HEK293 (cell line): ENCODE results near the gene YY2.

ENCODE experiments used
- CTCF ChIA-PET: fragments of 350-600 bp; formaldehyde crosslinking; extraction: SDS; loops from one replicate; lab custom pipeline; 2021; ENCODE audit warnings: antibody characterized with exemption; lab: Yijun Ruan, JAX
- POLR2A ChIA-PET: fragments of 300-600 bp; formaldehyde crosslinking; extraction: SDS; loops from one replicate; lab custom pipeline; 2020; ENCODE audit warnings: antibody characterized with exemption, inconsistent platforms; lab: Yijun Ruan, JAX
- H3K27ac ChIP-seq: fragments of 200-500 bp; sonication (Bioruptor generic); 2 replicates; pipeline ENCODE4 v1.5.1; 2014; ENCODE audit warnings: low read depth, low read length, control low read depth, inconsistent platforms; ENCODE audit errors: extremely low read depth
- H3K36me3 ChIP-seq, 2 experiments: fragments of 200-500 bp in 1 of 2; sonication (Bioruptor generic) in 1 of 2; 1 replicate in 1 of 2; 2 replicates in 1 of 2; pipeline ENCODE4 v1.5.1; 2014 to 2017; ENCODE audit warnings: inconsistent platforms in 2 of 2, low read length in 2 of 2; ENCODE audit not compliant: control insufficient read depth in 2 of 2, insufficient read depth in 1 of 2
- H3K4me1 ChIP-seq: fragments of 200-500 bp; sonication (Bioruptor generic); 2 replicates; pipeline ENCODE4 v1.5.1; 2014; ENCODE audit warnings: mild to moderate bottlenecking, low read length, inconsistent platforms; ENCODE audit not compliant: control insufficient read depth, insufficient read depth
- H3K4me3 ChIP-seq: 2 replicates; pipeline ENCODE4 v1.5.1; 2011; ENCODE audit warnings: low read depth, mild to moderate bottlenecking, control low read depth, low read length, moderate library complexity
- H3K9me3 ChIP-seq: fragments of 200-500 bp; sonication (Bioruptor generic); 2 replicates; pipeline ENCODE4 v1.5.1; 2014; ENCODE audit warnings: low read depth, low read length, inconsistent platforms; ENCODE audit not compliant: control insufficient read depth, insufficient read depth
- FEZF1 ChIP-seq: fragments of 450-650 bp; formaldehyde crosslinking; IDR thresholded peaks from 2 replicates; pipeline ENCODE4 v1.5.1; 2016; ENCODE audit warnings: missing biosample characterization, missing genetic modification characterization
- GLIS2 ChIP-seq: fragments of 450-650 bp; formaldehyde crosslinking; IDR thresholded peaks from 2 replicates; pipeline ENCODE4 v1.5.1; 2016; ENCODE audit warnings: missing biosample characterization, missing genetic modification characterization
- KLF1 ChIP-seq: fragments of 450-650 bp; formaldehyde crosslinking; IDR thresholded peaks from 2 replicates; pipeline ENCODE4 v1.5.1; 2016; ENCODE audit warnings: missing biosample characterization, missing genetic modification characterization
- KLF17 ChIP-seq: fragments of 450-650 bp; formaldehyde crosslinking; IDR thresholded peaks from 2 replicates; pipeline ENCODE4 v1.5.1; 2016; ENCODE audit warnings: missing biosample characterization, missing genetic modification characterization
- KLF8 ChIP-seq: fragments of 450-650 bp; formaldehyde crosslinking; IDR thresholded peaks from 2 replicates; pipeline ENCODE4 v1.5.1; 2016; ENCODE audit warnings: missing biosample characterization, missing genetic modification characterization
- PATZ1 ChIP-seq: fragments of 450-650 bp; formaldehyde crosslinking; IDR thresholded peaks from 2 replicates; pipeline ENCODE4 v1.5.1; 2016; ENCODE audit warnings: missing biosample characterization, missing genetic modification characterization
- PRDM10 ChIP-seq: fragments of 450-650 bp; formaldehyde crosslinking; IDR thresholded peaks from 2 replicates; pipeline ENCODE4 v1.5.1; 2016; ENCODE audit warnings: missing biosample characterization, missing genetic modification characterization
- SETDB1 ChIP-seq: IDR thresholded peaks from one replicate; pipeline ENCODE4 v1.6.1; 2017; ENCODE audit warnings: mild to moderate bottlenecking, low read length, moderate library complexity, mixed read lengths; ENCODE audit not compliant: insufficient read length
- SP7 ChIP-seq: fragments of 450-650 bp; formaldehyde crosslinking; IDR thresholded peaks from 2 replicates; pipeline ENCODE4 v1.5.1; 2016; ENCODE audit warnings: missing biosample characterization, missing genetic modification characterization
- TRIM28 ChIP-seq: IDR thresholded peaks from 2 replicates; pipeline ENCODE4 v1.6.1; 2011; ENCODE audit warnings: low read length, control low read depth, borderline replicate concordance
- YY1 ChIP-seq: fragments of 450-650 bp; formaldehyde crosslinking; IDR thresholded peaks from 2 replicates; pipeline ENCODE4 v1.5.1; 2018; ENCODE audit warnings: missing biosample characterization, missing genetic modification characterization
- ZBTB17 ChIP-seq: fragments of 450-650 bp; formaldehyde crosslinking; IDR thresholded peaks from 2 replicates; pipeline ENCODE4 v1.5.1; 2016; ENCODE audit warnings: missing biosample characterization, missing genetic modification characterization
- ZBTB8A ChIP-seq: fragments of 450-650 bp; formaldehyde crosslinking; IDR thresholded peaks from 2 replicates; pipeline ENCODE4 v1.5.1; 2016; ENCODE audit warnings: missing biosample characterization, missing genetic modification characterization
- ZEB2 ChIP-seq: fragments of 450-650 bp; formaldehyde crosslinking; IDR thresholded peaks from 2 replicates; pipeline ENCODE4 v1.5.1; 2016; ENCODE audit warnings: missing biosample characterization, missing genetic modification characterization
- ZNF155 ChIP-seq: fragments of 450-650 bp; formaldehyde crosslinking; IDR thresholded peaks from 2 replicates; pipeline ENCODE4 v1.5.1; 2016; ENCODE audit warnings: missing biosample characterization, missing genetic modification characterization
- ZNF211 ChIP-seq: fragments of 450-650 bp; formaldehyde crosslinking; IDR thresholded peaks from 2 replicates; pipeline ENCODE4 v1.5.1; 2016; ENCODE audit warnings: low read depth, missing biosample characterization, missing genetic modification characterization
- ZNF24 ChIP-seq: fragments of 450-650 bp; formaldehyde crosslinking; IDR thresholded peaks from 2 replicates; pipeline ENCODE4 v1.5.1; 2016; ENCODE audit warnings: missing biosample characterization, missing genetic modification characterization
- ZNF274 ChIP-seq, 2 experiments: fragments of 200-500 bp in 1 of 2; fragments of 450-650 bp in 1 of 2; sonication (Bioruptor generic) in 1 of 2; formaldehyde crosslinking in 1 of 2; IDR thresholded peaks; 2 replicates each; pipeline versions ENCODE4 v1.5.1 to v1.6.1; 2014 to 2016; ENCODE audit warnings: borderline replicate concordance in 1 of 2, inconsistent platforms in 1 of 2, low read length in 1 of 2, missing biosample characterization in 1 of 2, missing genetic modification characterization in 1 of 2
- ZNF488 ChIP-seq: fragments of 450-650 bp; formaldehyde crosslinking; IDR thresholded peaks from 2 replicates; pipeline ENCODE4 v1.5.1; 2016; ENCODE audit warnings: missing biosample characterization, missing genetic modification characterization
- ZNF510 ChIP-seq: fragments of 450-650 bp; formaldehyde crosslinking; IDR thresholded peaks from 2 replicates; pipeline ENCODE4 v1.5.1; 2018; ENCODE audit warnings: mild to moderate bottlenecking, missing genetic modification characterization, missing biosample characterization; ENCODE audit not compliant: insufficient replicate concordance
- ZNF513 ChIP-seq: fragments of 450-650 bp; IDR thresholded peaks from 2 replicates; pipeline ENCODE4 v1.5.1; 2018; ENCODE audit warnings: missing biosample characterization, missing genetic modification characterization
- ZNF561 ChIP-seq: fragments of 450-650 bp; IDR thresholded peaks from 2 replicates; pipeline ENCODE4 v1.5.1; 2018; ENCODE audit warnings: missing biosample characterization, missing genetic modification characterization, borderline replicate concordance
- ZNF571 ChIP-seq: fragments of 450-650 bp; formaldehyde crosslinking; IDR thresholded peaks from 2 replicates; pipeline ENCODE4 v1.5.0; 2017; ENCODE audit warnings: missing biosample characterization, missing genetic modification characterization
- ZNF621 ChIP-seq: fragments of 450-650 bp; formaldehyde crosslinking; IDR thresholded peaks from 2 replicates; pipeline ENCODE4 v1.5.1; 2017; ENCODE audit warnings: missing biosample characterization, missing genetic modification characterization
- ZNF658 ChIP-seq: fragments of 450-650 bp; formaldehyde crosslinking; IDR thresholded peaks from 2 replicates; pipeline ENCODE4; 2016; ENCODE audit warnings: missing biosample characterization, missing genetic modification characterization
- ZNF692 ChIP-seq: fragments of 450-650 bp; formaldehyde crosslinking; IDR thresholded peaks from 2 replicates; pipeline ENCODE4 v1.5.1; 2016; ENCODE audit warnings: missing biosample characterization, missing genetic modification characterization
- ZNF768 ChIP-seq: fragments of 450-650 bp; formaldehyde crosslinking; IDR thresholded peaks from 2 replicates; pipeline ENCODE4 v1.5.1; 2018; ENCODE audit warnings: missing biosample characterization, mild to moderate bottlenecking, missing genetic modification characterization

Gene YY2

GRCh38 chrX:21811832-21812231, 44.0 kb upstream of the YY2 start:
- CTCF ChIA-PET, result no interaction called here

GRCh38 chrX:21812628-21813027, 43.2 kb upstream of the YY2 start:
- no peaks in the 10 kb centered on the region for H3K36me3 ChIP-seq
- TF ChIP-seq ZNF513 (tag by site-specific recombination) (no peak), ZNF211 (tag by site-specific recombination) (no peak), KLF17 (tag by site-specific recombination) (no peak), ZNF155 (tag by site-specific recombination) (no peak), KLF1 (tag by site-specific recombination) (no peak), PRDM10 (tag by site-specific recombination) (no peak), ZNF24 (tag by site-specific recombination) (no peak), ZNF488 (tag by site-specific recombination) (no peak), KLF8 (tag by site-specific recombination) (no peak), FEZF1 (tag by site-specific recombination) (no peak), ZEB2 (tag by site-specific recombination) (no peak), ZNF768 (no peak), ZNF692 (tag by site-specific recombination) (no peak), ZNF621 (tag by site-specific recombination) (no peak), ZNF658 (tag by site-specific recombination) (no peak), ZBTB17 (no peak), PATZ1 (no peak)
- TF ChIP-seq, all 188 proteins: peak for 0
- POLR2A ChIA-PET, result no interaction called here
- Histone ChIP-seq H3K4me3 (no peak overlapping the region), H3K4me1 (no peaks in the 10 kb centered on the region), H3K9me3 (no peaks in the 10 kb centered on the region), H3K27ac (no peak overlapping the region)
- CTCF ChIA-PET, result no interaction called here

More at GRCh38 chrX:21811832-21812231, 44.0 kb upstream of the YY2 start:
- POLR2A ChIA-PET, result no interaction called here
- H3K36me3 ChIP-seq, result no peaks in the 10 kb centered on the region
- no peaks in the 10 kb centered on the region for H3K4me1 ChIP-seq
- no peak overlapping the region for H3K27ac ChIP-seq
- TF ChIP-seq ZNF571 (tag by site-specific recombination) (no peak), YY1 (no peak), ZNF510 (no peak), ZBTB8A (no peak), ZNF561 (no peak), ZNF274 (IDR thresholded peaks at IDR 0.05; ENCODE audit: low read length) (no peak), ZNF274 (tag by site-specific recombination; IDR thresholded peaks at IDR 0.05; ENCODE audit: borderline replicate concordance) (no peak), SETDB1 (peak; percentile 71), GLIS2 (tag by site-specific recombination) (no peak), SP7 (tag by site-specific recombination) (no peak), TRIM28 (peak; percentile 46; the same call in 1 of the 2 replicates)
- H3K9me3 ChIP-seq, result no peaks in the 10 kb centered on the region
- H3K4me3 ChIP-seq, result no peak overlapping the region
